Measurements from ENCODE around the gene CCN6.
"Not testable (repeated sequence)": the region's sequence is repeated elsewhere in the genome, so short reads cannot be mapped to it uniquely, and the experiment has no call there.

The CCN6 gene

DNA sequence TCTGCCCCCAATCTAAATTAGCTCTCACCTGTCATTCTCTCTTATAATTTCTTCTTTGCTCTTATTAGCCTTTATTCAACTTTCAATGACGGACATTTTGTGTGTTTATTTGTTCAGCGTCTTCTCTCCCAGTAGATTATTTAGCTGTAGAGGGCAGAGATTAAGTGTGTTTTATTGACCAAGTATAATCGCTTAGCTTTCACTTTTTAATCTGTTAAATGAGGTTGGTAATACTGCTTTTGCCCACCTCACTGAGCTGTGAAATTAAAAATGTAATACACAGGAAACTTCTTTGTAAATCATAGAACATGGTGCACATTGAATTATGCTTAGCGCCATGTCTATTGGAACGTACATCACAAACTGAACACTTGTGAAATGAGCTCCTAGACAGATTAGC, 3.5 kb upstream of the CCN6 start:
- TF ChIP-seq ZNF146 (tag by site-specific recombination; IDR thresholded peaks at IDR 0.05) (no peak), ZNF624 (tag by site-specific recombination; IDR thresholded peaks at IDR 0.05) (no peak), ZSCAN30 (tag by site-specific recombination; IDR thresholded peaks at IDR 0.05) (no peak), ZNF664 (tag by site-specific recombination; IDR thresholded peaks at IDR 0.05) (peak; percentile 62; the same call in 1 of the 2 replicates), FEZF1 (tag by site-specific recombination; IDR thresholded peaks at IDR 0.05) (no peak)
- TF ChIP-seq, protein P1, sequence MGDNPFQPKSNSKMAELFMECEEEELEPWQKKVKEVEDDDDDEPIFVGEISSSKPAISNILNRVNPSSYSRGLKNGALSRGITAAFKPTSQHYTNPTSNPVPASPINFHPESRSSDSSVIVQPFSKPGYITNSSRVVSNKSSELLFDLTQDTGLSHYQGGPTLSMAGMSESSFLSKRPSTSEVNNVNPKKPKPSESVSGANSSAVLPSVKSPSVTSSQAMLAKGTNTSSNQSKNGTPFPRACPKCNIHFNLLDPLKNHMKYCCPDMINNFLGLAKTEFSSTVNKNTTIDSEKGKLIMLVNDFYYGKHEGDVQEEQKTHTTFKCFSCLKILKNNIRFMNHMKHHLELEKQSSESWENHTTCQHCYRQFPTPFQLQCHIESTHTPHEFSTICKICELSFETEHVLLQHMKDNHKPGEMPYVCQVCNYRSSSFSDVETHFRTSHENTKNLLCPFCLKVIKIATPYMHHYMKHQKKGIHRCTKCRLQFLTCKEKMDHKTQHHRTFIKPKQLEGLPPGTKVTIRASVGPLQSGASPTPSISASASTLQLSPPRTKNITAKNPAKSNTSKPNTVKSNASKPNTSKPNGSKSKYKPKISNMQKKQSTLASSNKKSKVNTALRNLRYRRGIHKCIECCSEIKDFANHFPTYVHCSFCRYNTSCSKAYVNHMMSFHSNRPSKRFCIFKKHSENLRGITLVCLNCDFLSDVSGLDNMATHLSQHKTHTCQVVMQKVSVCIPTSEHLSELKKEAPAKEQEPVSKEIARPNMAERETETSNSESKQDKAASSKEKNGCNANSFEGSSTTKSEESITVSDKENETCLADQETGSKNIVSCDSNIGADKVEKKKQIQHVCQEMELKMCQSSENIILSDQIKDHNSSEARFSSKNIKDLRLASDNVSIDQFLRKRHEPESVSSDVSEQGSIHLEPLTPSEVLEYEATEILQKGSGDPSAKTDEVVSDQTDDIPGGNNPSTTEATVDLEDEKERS (tag by site-specific recombination; IDR thresholded peaks at IDR 0.05): no peak
- H3K27ac ChIP-seq (ENCODE audit: extremely low read depth, low read depth, low read length): no peak overlapping the region
- CTCF ChIA-PET: interaction anchor here (0.6 to 2.2 kb wide), 12 partner anchors 8 to 341 kb away, joined by 3 to 12 read pairs (median 4); partner anchors contain the start of gene FYN
- no peak overlapping the region for H3K4me3 ChIP-seq (ENCODE audit: low read depth, low read length)
- no peaks in the 10 kb centered on the region for H3K4me1 ChIP-seq (ENCODE audit: control insufficient read depth, insufficient read depth, low read length)
- H3K36me3 ChIP-seq (ENCODE audit: control insufficient read depth in 2 of 2, insufficient read depth in 1 of 2, low read length in 2 of 2): no peaks in the 10 kb centered on the region
- H3K9me3 ChIP-seq (ENCODE audit: control insufficient read depth, insufficient read depth, low read depth, low read length): no peaks in the 10 kb centered on the region
- POLR2A ChIA-PET: no interaction called here

DNA sequence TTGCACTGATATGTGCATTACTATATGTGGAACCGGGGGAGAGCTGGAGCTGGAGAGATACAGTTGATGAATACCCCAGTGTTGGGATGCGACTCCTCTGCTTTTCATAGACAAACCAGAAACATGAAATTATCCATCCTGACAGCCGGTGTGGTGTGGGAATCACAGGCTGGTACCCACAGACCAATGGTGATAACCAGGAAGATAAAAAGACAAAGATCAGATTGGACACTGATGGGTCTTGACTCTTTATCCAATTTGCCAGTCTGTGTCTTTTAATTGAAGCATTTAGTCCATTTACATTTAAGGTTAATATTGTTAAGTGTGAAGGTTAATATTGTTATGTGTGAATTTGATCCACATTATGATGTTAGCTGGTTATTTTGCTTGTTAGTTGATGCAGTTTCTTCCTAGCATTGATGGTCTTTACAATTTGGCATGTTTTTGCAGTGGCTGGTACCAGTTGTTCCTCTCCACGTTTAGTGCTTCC, 2.6 kb upstream of the CCN6 start:
- CTCF ChIA-PET: interaction anchor here (0.6 to 2.2 kb wide), 8 partner anchors 9 to 831 kb away, joined by 3 to 12 read pairs (median 4); partner anchors contain the start of gene FYN
- POLR2A ChIA-PET: not testable (repeated sequence)

DNA sequence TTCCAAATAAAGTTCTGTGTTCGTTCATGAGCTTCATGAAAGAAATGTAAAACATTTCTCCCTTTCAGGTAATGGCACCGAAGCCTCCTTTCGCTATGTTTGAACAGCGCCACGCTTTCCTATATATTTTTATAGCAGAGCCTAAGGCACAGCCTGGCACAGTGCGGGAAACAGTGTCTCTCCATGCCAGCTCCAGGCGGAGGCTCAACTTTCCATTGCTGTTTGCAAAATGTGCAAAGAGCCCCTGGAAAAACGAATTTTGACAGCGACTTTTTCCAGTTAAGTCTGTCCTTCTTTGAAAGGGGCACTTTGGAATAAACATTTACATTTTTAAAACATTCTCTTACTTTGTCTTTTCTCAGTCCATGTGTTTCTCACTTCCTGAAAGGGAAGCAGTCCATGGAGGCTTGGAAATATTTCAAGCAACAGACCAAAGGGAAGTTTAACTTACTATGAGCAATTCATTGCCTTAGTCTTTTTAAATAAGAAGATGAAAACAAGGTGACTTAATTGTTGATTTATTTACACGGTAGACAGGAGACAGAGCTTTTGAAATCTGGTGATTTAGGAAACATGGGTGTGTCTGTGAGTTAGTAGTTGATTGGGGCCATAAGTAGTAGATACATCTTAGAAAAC, 769 bp downstream of the CCN6 start:
- H3K9me3 ChIP-seq (ENCODE audit: control insufficient read depth, insufficient read depth, low read depth, low read length): no peaks in the 10 kb centered on the region
- no peaks in the 10 kb centered on the region for H3K36me3 ChIP-seq (ENCODE audit: control insufficient read depth in 2 of 2, insufficient read depth in 1 of 2, low read length in 2 of 2)
- H3K4me3 ChIP-seq (ENCODE audit: low read depth, low read length): no peak overlapping the region
- no peaks in the 10 kb centered on the region for H3K4me1 ChIP-seq (ENCODE audit: control insufficient read depth, insufficient read depth, low read length)
- no peak overlapping the region for H3K27ac ChIP-seq (ENCODE audit: extremely low read depth, low read depth, low read length)
- TF ChIP-seq KLF1 (tag by site-specific recombination; IDR thresholded peaks at IDR 0.05): no peak
- TF ChIP-seq ZNF416 (tag by site-specific recombination; IDR thresholded peaks at IDR 0.05): no peak
- TF ChIP-seq, protein P2, sequence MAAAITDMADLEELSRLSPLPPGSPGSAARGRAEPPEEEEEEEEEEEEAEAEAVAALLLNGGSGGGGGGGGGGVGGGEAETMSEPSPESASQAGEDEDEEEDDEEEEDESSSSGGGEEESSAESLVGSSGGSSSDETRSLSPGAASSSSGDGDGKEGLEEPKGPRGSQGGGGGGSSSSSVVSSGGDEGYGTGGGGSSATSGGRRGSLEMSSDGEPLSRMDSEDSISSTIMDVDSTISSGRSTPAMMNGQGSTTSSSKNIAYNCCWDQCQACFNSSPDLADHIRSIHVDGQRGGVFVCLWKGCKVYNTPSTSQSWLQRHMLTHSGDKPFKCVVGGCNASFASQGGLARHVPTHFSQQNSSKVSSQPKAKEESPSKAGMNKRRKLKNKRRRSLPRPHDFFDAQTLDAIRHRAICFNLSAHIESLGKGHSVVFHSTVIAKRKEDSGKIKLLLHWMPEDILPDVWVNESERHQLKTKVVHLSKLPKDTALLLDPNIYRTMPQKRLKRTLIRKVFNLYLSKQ (tag by site-specific recombination; IDR thresholded peaks at IDR 0.05; ENCODE audit: borderline replicate concordance): no peak
- TF ChIP-seq, protein P3, sequence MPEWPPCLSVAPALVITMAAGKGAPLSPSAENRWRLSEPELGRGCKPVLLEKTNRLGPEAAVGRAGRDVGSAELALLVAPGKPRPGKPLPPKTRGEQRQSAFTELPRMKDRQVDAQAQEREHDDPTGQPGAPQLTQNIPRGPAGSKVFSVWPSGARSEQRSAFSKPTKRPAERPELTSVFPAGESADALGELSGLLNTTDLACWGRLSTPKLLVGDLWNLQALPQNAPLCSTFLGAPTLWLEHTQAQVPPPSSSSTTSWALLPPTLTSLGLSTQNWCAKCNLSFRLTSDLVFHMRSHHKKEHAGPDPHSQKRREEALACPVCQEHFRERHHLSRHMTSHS (tag by site-specific recombination; IDR thresholded peaks at IDR 0.05): no peak
- no peak for TF ChIP-seq WT1 (tag by site-specific recombination; IDR thresholded peaks at IDR 0.05)
- no peak for TF ChIP-seq ZNF701 (tag by site-specific recombination; IDR thresholded peaks at IDR 0.05)
- TF ChIP-seq ZNF335 (tag by site-specific recombination; conservative IDR thresholded peaks at IDR 0.05): no peak
- POLR2A ChIA-PET: no interaction called here
- CTCF ChIA-PET: interaction anchor here (0.8 to 2.4 kb wide), 4 partner anchors 10 to 58 kb away, joined by 3 to 10 read pairs (median 4); no protein-coding TSS in a partner anchor

More for the DNA sequence above, 2.6 kb upstream of the CCN6 start:
- H3K4me3 ChIP-seq (ENCODE audit: low read depth, low read length); H3K4me1 ChIP-seq (ENCODE audit: control insufficient read depth, insufficient read depth, low read length); H3K27ac ChIP-seq (ENCODE audit: extremely low read depth, low read depth, low read length); H3K9me3 ChIP-seq (ENCODE audit: control insufficient read depth, insufficient read depth, low read depth, low read length); H3K36me3 ChIP-seq (ENCODE audit: control insufficient read depth in 2 of 2, insufficient read depth in 1 of 2, low read length in 2 of 2): not testable (repeated sequence)

Data from HEK293 (cell line).